ENCODE measurements around the gene PLIN1.

- no peak for TF ChIP-seq POLR2A (IDR thresholded peaks at IDR 0.05; ENCODE audit: low read depth, low read length)
- no peak for TF ChIP-seq HDGF (IDR thresholded peaks at IDR 0.05)
- TF ChIP-seq SMC3 (IDR thresholded peaks at IDR 0.05; ENCODE audit: borderline replicate concordance, low read length) = no peak
Observed at GRCh38 chr15:89625716-89626115, 53.5 kb downstream of the PLIN1 start.
